SU-DHL-6 (cell line): ENCODE data around the gene DBI.

Experiments
- H2AFZ ChIP-seq: fragments of 200-600 bp; sonication (generic); 2 replicates; pipeline ENCODE4 v1.6.1; 2014; ENCODE audit warnings: low read depth, mild to moderate bottlenecking, moderate library complexity, mixed read lengths, antibody characterized with exemption, low read length; ENCODE audit not compliant: severe bottlenecking
- H3F3A ChIP-seq: fragments of 200-600 bp; shearing (Covaris generic); 2 replicates; pipeline ENCODE4 v1.6.0; 2016; ENCODE audit warnings: antibody characterized with exemption, mild to moderate bottlenecking; ENCODE audit not compliant: insufficient read depth
- H3K27ac ChIP-seq: fragments of 200-600 bp; sonication (generic); 2 replicates; pipeline ENCODE4 v1.5.1; 2016; ENCODE audit warnings: low read depth, mild to moderate bottlenecking, low read length, moderate library complexity, mixed read lengths
- H3K27me3 ChIP-seq: fragments of 200-600 bp; sonication (generic), shearing (Covaris generic); 2 replicates; pipeline ENCODE4 v1.6.0; 2014; ENCODE audit warnings: mild to moderate bottlenecking, low read length
- H3K36me3 ChIP-seq: fragments of 200-600 bp; sonication (generic); 2 replicates; pipeline ENCODE4 v1.6.1; 2014; ENCODE audit warnings: mild to moderate bottlenecking, low read length, mixed read lengths
- H3K4me2 ChIP-seq: fragments of 300-600, 200-600 bp; shearing (Covaris generic), sonication (generic); 2 replicates; pipeline ENCODE4 v1.6.0; 2014; ENCODE audit warnings: low read length, low read depth, mild to moderate bottlenecking; ENCODE audit not compliant: poor library complexity, severe bottlenecking
- H3K4me3 ChIP-seq: fragments of 200-600 bp; sonication (generic); 2 replicates; pipeline ENCODE4 v1.5.1; 2014; ENCODE audit warnings: antibody characterized with exemption, low read length, mild to moderate bottlenecking, mixed read lengths; ENCODE audit not compliant: insufficient read depth, poor library complexity, severe bottlenecking
- H3K79me2 ChIP-seq: fragments of 200-600 bp; sonication (generic); 2 replicates; pipeline ENCODE4 v1.6.1; 2014; ENCODE audit warnings: mild to moderate bottlenecking, low read length, moderate library complexity; ENCODE audit not compliant: insufficient read depth
- H3K9ac ChIP-seq: fragments of 200-600 bp; sonication (generic); 2 replicates; pipeline ENCODE4 v1.7.0; 2014; ENCODE audit warnings: mild to moderate bottlenecking, low read length
- H3K9me2 ChIP-seq: fragments of 200-600 bp; sonication (generic); replicated peaks from 2 replicates; pipeline ENCODE4 v1.6.1; 2014; ENCODE audit warnings: low read length; ENCODE audit not compliant: insufficient read depth
- H3K9me3 ChIP-seq: fragments of 200-600 bp; sonication (generic); 2 replicates; pipeline ENCODE4 v1.6.1; 2014; ENCODE audit warnings: low read length, mixed read lengths; ENCODE audit not compliant: insufficient read depth
- H4K20me1 ChIP-seq: fragments of 200-600 bp; sonication (generic); 2 replicates; pipeline ENCODE4 v1.6.1; 2014; ENCODE audit warnings: low read depth, mild to moderate bottlenecking, antibody characterized with exemption, low read length, moderate library complexity, mixed read lengths
- EZH2phosphoT487 ChIP-seq: fragments of 200-600 bp; sonication (generic), shearing (Covaris generic); conservative IDR thresholded peaks from 2 replicates; pipeline ENCODE4 v1.6.1; 2018; ENCODE audit warnings: mild to moderate bottlenecking, antibody characterized with exemption, low read length, moderate library complexity, mixed read lengths
- TF ChIP-seq, protein P1 (sequence below): fragments of 200-600 bp; sonication (generic); IDR thresholded peaks from one replicate; pipeline ENCODE4 v1.5.1; 2017; ENCODE audit warnings: antibody characterized with exemption, mild to moderate bottlenecking, low read length, moderate library complexity; ENCODE audit not compliant: insufficient read depth, poor library complexity, severe bottlenecking

DBI gene

DNA sequence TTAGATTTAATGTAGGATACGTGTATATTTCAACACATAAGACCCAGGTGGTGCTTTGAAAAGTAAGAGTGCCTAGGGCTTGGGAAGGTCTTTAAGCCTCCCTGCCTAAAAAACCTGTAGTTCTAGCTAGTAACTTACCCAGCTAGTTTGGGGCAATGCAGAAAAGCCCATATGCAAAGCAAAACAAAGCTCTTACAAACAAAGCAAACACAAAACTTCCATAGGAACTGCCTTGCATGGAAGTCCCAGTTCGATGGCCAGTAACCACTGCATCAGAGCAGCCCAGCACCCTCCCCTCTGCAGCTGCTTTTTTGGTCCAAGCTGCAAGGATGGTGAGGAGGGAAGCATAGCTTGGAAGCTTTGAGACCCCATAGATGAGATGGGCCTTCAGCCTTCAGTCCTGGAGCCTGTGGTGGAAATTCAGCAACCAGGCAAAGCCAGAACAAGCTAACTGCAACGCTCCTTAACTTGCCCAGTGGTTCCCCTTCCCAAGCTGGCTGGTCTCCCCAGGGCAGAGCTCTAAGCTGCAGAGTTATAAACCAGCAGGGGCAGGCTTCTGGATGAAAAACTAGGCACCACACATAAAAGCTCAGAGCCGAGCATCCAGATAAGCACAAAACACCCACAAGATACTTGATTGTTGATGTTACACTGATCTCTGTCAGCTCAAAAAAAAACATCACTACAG, 16.3 kb upstream of the DBI start:
- Histone ChIP-seq H3K9me2 (no peaks in the 10 kb centered on the region), H2AFZ (no peak overlapping the region), H3K79me2 (no peaks in the 10 kb centered on the region), H3K36me3 (no peaks in the 10 kb centered on the region; the same call in 1 of the 2 replicates), H4K20me1 (no peaks in the 10 kb centered on the region), H3K27me3 (no peaks in the 10 kb centered on the region), H3K4me3 (no peak overlapping the region), H3K9ac (no peak overlapping the region), H3K4me2 (no peak overlapping the region), H3F3A (peaks cover 17% of the 10 kb centered on the region), H3K27ac (no peak overlapping the region; the same call in 1 of the 2 replicates), H3K9me3 (no peaks in the 10 kb centered on the region)
- TF ChIP-seq EZH2phosphoT487: no peak
- TF ChIP-seq, protein P1, sequence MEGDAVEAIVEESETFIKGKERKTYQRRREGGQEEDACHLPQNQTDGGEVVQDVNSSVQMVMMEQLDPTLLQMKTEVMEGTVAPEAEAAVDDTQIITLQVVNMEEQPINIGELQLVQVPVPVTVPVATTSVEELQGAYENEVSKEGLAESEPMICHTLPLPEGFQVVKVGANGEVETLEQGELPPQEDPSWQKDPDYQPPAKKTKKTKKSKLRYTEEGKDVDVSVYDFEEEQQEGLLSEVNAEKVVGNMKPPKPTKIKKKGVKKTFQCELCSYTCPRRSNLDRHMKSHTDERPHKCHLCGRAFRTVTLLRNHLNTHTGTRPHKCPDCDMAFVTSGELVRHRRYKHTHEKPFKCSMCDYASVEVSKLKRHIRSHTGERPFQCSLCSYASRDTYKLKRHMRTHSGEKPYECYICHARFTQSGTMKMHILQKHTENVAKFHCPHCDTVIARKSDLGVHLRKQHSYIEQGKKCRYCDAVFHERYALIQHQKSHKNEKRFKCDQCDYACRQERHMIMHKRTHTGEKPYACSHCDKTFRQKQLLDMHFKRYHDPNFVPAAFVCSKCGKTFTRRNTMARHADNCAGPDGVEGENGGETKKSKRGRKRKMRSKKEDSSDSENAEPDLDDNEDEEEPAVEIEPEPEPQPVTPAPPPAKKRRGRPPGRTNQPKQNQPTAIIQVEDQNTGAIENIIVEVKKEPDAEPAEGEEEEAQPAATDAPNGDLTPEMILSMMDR: no peak

- H3F3A ChIP-seq: peaks cover 17% of the 10 kb centered on the region
- no peaks in the 10 kb centered on the region for H3K79me2 ChIP-seq
- no peak for TF ChIP-seq EZH2phosphoT487
- TF ChIP-seq, protein P1: no peak
- H3K4me3 ChIP-seq: peak overlapping the region; percentile 40
- no peak overlapping the region for H2AFZ ChIP-seq
- no peaks in the 10 kb centered on the region for H3K9me2 ChIP-seq
- no peaks in the 10 kb centered on the region for H4K20me1 ChIP-seq
- H3K36me3 ChIP-seq: no peaks in the 10 kb centered on the region; the same call in 1 of the 2 replicates
- peak overlapping the region; percentile 37 for H3K9ac ChIP-seq
- no peaks in the 10 kb centered on the region for H3K9me3 ChIP-seq
- H3K27ac ChIP-seq: peak overlapping the region; percentile 98
- peak overlapping the region; percentile 97 for H3K4me2 ChIP-seq
- no peaks in the 10 kb centered on the region for H3K27me3 ChIP-seq
Measured at GRCh38 chr2:119352357-119352756, 14.4 kb upstream of the DBI start.

GRCh38 chr2:119354860-119355259, 11.9 kb upstream of the DBI start:
- no peak overlapping the region for H3K9ac ChIP-seq
- H3K9me2 ChIP-seq: no peaks in the 10 kb centered on the region
- no peak overlapping the region for H3K4me3 ChIP-seq
- H3K79me2 ChIP-seq: no peaks in the 10 kb centered on the region
- TF ChIP-seq EZH2phosphoT487: no peak
- no peaks in the 10 kb centered on the region for H4K20me1 ChIP-seq
- no peak overlapping the region for H2AFZ ChIP-seq
- H3K27ac ChIP-seq: no peak overlapping the region
- peaks cover 23% of the 10 kb centered on the region for H3F3A ChIP-seq
- no peak overlapping the region for H3K4me2 ChIP-seq
- H3K27me3 ChIP-seq: no peaks in the 10 kb centered on the region
- H3K36me3 ChIP-seq: no peaks in the 10 kb centered on the region; the same call in 1 of the 2 replicates
- no peaks in the 10 kb centered on the region for H3K9me3 ChIP-seq

- H3K9me2 ChIP-seq: no peaks in the 10 kb centered on the region
- no peak overlapping the region for H2AFZ ChIP-seq
- peaks cover 6% of the 10 kb centered on the region; the same call in 1 of the 2 replicates for H3F3A ChIP-seq
- TF ChIP-seq, protein P1: no peak
- no peak for TF ChIP-seq EZH2phosphoT487
- H3K36me3 ChIP-seq: no peaks in the 10 kb centered on the region; the same call in 1 of the 2 replicates
- H3K9ac ChIP-seq: no peak overlapping the region
- H4K20me1 ChIP-seq: no peaks in the 10 kb centered on the region
- no peaks in the 10 kb centered on the region for H3K9me3 ChIP-seq
- H3K27me3 ChIP-seq: no peaks in the 10 kb centered on the region
- H3K27ac ChIP-seq: no peak overlapping the region
- no peak overlapping the region for H3K4me3 ChIP-seq
- H3K4me2 ChIP-seq: no peak overlapping the region
- peaks cover 6% of the 10 kb centered on the region; the same call in 1 of the 2 replicates for H3K79me2 ChIP-seq
Measured at GRCh38 chr2:119359774-119360173, 7.0 kb upstream of the DBI start.
